ENCODE data around the gene POLA1. TPM values are rescaled to one million over a fixed set of nuclear protein-coding genes. Genes with fewer than 3 reads are reported as not detected.

The POLA1 gene
- total RNA-seq, 4 donors from 2014 or later: 12.0 to 15.6 (median 12.5) TPM

- Histone ChIP-seq H3K27ac (no peak overlapping the region), H3K4me3 (no peak overlapping the region), H3K9me3 (no peaks in the 10 kb centered on the region), H3K4me1 (peaks cover 0 to 22% (median 0%) of the 10 kb centered on the region in 3 donors), H3K27me3 (peaks cover 97% of the 10 kb centered on the region), H3K36me3 (no peaks in the 10 kb centered on the region)
- peak; percentile 22 for ATAC-seq
- no peak for TF ChIP-seq POLR2AphosphoS5 (IDR thresholded peaks at IDR 0.05)
- WGBS, 2 donors (ENCODE audit: low coverage in 1 of 2): 20% methylated on average over 1 of the region's 27 CpGs; no CpG with 5 or more reads in 1 of the 2 donors
Observed at GRCh38 chrX:25020391-25020904, 326.7 kb downstream of the POLA1 start.

GRCh38 chrX:25020905-25021449, 327.3 kb downstream of the POLA1 start:
- no peaks in the 10 kb centered on the region for H3K9me3 ChIP-seq
- peaks cover 92% of the 10 kb centered on the region for H3K27me3 ChIP-seq
- TF ChIP-seq CTCF (IDR thresholded peaks at IDR 0.05) (peak in 1 of 4 experiments; percentile 49), POLR2AphosphoS5 (IDR thresholded peaks at IDR 0.05) (no peak)
- peak; percentile 27 for ATAC-seq
- no peaks in the 10 kb centered on the region for H3K36me3 ChIP-seq
- no peak overlapping the region for H3K4me3 ChIP-seq
- H3K27ac ChIP-seq: no peak overlapping the region
- peaks cover 0 to 16% (median 0%) of the 10 kb centered on the region in 3 donors for H3K4me1 ChIP-seq
- WGBS, 2 donors (ENCODE audit: low coverage in 1 of 2): 0% methylated on average over 1 of the region's 35 CpGs; no CpG with 5 or more reads in 1 of the 2 donors

- Histone ChIP-seq H3K4me3 (no peak overlapping the region), H3K4me1 (peaks cover 0 to 15% (median 0%) of the 10 kb centered on the region in 3 donors), H3K9me3 (no peaks in the 10 kb centered on the region), H3K36me3 (no peaks in the 10 kb centered on the region), H3K27ac (no peak overlapping the region), H3K27me3 (peaks cover 74% of the 10 kb centered on the region)
- no peak for ATAC-seq
- TF ChIP-seq CTCF (IDR thresholded peaks at IDR 0.05) (no peak), POLR2A (IDR thresholded peaks at IDR 0.05) (no peak), POLR2AphosphoS5 (IDR thresholded peaks at IDR 0.05) (no peak), EP300 (IDR thresholded peaks at IDR 0.05) (no peak)
- WGBS, 2 donors (ENCODE audit: low coverage in 1 of 2): 16% methylated on average over 11 of the region's 59 CpGs; no CpG with 5 or more reads in 1 of the 2 donors
Observed at GRCh38 chrX:25022499-25023325, 329.0 kb downstream of the POLA1 start.

- peaks cover 62% of the 10 kb centered on the region for H3K27me3 ChIP-seq
- no peak for ATAC-seq
Observed at GRCh38 chrX:25023908-25024307, 330.2 kb downstream of the POLA1 start.

More at GRCh38 chrX:25023908-25024307, 330.2 kb downstream of the POLA1 start:
- 20 to 40% methylated on average over 1 of the region's 1 CpG for WGBS, 2 donors (ENCODE audit: low coverage in 1 of 2)
- Histone ChIP-seq H3K4me3 (no peak overlapping the region), H3K9me3 (no peaks in the 10 kb centered on the region), H3K36me3 (no peaks in the 10 kb centered on the region), H3K27ac (no peak overlapping the region), H3K4me1 (peaks cover 0 to 15% (median 0%) of the 10 kb centered on the region in 3 donors)
- no peak for TF ChIP-seq EP300 (IDR thresholded peaks at IDR 0.05)
- no peak for TF ChIP-seq POLR2A (IDR thresholded peaks at IDR 0.05)
- TF ChIP-seq POLR2AphosphoS5 (IDR thresholded peaks at IDR 0.05): no peak
- no peak for TF ChIP-seq CTCF (IDR thresholded peaks at IDR 0.05)
